GM19035 (cell line): ENCODE measurements around the gene BTBD9.
A peak's percentile ranks its signal among the peaks of the same experiment; 100 is the strongest.
"Not testable (repeated sequence)": the region's sequence is repeated elsewhere in the genome, so short reads cannot be mapped to it uniquely, and the experiment has no call there.

Experiments used
- ATAC-seq: cut with Tn5 transposase; IDR thresholded peaks from one replicate; pipeline ENCODE4 v1.9.1; 2021; ENCODE audit not compliant: unreplicated experiment

The BTBD9 gene

DNA sequence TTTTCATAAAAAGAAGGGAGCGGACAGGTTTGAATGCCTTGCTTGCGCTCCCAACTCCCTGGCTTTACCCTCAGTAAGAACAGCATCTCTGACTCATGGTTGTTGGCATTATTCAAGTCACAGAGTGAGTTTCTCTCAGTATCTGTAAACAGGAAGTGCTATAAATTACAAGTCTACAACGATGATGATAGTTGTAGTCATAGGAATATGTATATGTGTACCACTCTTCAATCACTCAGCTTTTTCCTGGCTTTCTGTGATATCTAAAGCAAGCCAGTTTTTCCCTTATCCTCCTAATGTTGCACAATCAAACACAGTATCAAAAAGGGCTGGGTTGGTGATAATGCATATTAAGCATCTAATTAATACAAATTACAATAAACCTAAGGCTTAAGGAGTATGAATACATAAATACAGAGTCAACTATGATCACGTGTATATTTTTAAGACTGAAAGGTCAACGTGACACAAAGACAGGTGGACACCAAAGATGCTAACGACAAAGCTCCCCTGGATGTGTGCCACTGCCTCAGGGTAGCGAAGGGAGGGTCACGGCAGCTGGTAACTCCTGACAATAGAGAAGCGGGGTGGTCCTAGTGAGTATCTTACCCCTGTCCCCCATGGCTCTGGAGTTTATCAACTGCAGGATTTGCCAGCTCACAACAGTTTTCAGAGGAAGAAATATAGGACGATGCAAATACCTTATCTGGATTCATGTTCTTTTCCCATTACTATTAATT lies 202.8 kb downstream of the BTBD9 start:
- ATAC-seq: no peak

DNA sequence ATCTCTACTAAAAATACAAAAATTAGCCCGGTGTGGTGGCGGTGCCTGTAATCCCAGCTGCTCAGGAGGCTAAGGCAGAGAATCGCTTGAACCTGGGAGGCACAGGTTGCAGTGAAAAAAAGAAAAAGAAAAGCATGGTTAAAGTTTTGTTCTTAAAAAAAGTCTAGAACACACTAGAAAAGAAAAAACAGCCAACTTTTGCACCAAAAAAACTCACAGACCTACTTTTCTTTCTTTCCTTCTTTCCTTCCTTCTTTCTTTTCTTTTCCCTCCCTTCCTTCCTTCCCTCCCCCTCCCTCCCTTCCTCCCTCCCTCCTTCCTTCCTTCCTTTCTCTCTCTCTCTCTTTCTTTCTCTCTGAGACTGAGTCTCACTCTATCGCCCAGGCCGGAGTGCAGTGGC lies 204.4 kb downstream of the BTBD9 start:
- no peak for ATAC-seq

DNA sequence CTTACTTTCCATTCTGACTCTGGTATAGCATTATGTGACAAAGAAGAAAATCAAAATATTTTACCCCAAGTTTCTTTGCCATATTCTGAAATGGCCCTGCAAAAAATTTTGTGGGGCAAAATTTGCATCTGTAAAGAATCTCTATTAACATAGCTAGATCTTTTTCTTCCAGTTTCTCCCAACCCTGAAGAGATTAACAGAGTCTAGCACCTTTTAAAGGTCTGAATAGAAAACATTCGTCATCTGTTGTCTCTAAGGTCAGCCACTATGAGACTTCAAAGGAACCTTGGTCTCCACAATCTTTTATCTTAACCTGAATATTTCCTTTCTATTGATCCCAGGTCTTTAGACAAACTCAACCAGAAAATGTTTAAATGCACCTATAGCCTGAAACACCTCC lies 205.7 kb downstream of the BTBD9 start:
- no peak for ATAC-seq

DNA sequence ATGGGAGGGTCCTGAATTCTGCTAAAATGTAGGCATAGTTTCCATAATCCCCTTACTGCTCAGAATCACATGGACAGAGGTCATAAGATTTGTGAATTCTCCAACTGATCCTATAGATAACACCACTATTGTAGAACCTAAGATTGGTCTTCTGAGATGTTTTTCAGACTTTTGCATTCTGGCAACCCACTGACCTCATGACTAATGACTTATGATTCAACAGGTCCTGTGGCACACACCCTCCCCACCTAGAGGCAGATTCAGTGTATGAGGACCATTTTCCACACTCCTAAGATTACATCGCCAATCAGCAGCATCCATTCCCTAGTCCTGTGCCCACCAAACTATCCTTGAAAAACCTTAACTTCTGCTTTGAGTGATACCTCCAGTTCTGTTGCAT lies 207.2 kb downstream of the BTBD9 start:
- no peak for ATAC-seq

DNA sequence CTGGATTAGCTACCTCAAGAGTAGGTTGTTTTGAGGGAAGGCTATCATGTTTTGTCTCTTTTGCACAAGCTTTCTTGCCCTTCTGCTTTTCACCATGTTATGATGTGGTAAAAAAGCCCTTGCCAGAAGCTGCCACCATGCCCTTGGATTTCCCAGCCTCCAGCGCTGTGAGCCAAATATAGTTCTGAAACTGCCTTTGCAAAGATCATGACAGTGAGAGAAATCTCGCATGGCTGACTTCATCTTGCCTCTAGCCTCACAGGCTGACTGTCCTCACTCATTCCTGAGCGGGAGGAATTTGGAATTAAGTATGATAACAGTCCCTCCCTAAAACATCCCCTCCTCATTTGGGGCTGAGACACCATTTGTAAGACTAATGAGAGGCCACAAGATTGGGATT lies 207.7 kb downstream of the BTBD9 start:
- ATAC-seq: no peak

DNA sequence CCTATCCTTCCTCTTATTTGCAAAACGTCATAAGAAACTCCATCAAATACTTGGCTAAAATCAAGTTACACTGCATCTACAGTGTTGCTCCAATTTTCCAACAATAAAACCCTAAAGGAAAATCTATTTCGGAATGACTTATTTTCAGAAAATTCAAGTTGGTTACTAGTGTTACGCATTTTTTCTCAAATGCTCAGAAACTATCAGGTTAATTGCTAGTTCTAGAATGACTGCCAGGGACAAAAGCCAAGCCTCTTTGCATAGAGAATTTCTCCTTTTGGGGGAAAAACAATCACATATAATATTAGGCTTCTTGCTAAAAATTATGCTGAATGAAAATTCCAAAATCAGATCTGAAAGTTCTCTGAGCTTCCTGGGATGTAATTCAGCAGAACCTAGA lies 210.2 kb downstream of the BTBD9 start:
- no peak for ATAC-seq

DNA sequence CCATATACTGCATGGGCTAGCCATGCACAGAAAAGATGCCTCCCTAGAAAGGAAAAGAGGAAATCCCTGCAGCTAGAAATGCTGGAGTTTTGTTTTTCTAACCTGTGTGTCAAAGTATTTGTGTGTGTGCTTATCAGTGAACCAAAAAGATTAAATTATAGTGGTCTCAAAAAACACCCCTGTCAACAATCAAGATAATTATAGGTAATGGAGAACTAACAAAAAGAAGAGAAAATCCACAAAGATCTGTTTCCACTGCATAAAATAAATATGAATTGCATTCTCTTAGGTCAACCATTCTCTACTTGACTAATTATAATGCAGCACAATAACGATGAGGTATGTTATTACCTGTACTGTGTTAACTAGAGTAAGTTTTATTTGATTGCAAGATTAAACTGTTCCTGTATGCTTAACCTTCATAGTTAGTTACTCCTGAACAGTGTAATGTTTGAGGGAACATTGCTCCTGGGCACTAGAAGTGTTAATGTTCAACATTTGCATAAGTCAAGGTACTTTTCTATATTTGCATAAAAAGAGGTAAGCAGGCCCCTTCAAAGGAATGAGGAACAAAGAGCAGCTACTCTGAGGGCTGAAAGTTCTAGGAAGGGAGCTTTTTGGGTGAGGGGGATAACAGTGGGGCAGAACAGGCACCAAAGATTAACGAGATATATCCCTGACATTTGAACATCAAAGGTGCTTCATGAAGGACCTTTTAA lies 212.1 kb downstream of the BTBD9 start:
- peak; percentile 77 for ATAC-seq

DNA sequence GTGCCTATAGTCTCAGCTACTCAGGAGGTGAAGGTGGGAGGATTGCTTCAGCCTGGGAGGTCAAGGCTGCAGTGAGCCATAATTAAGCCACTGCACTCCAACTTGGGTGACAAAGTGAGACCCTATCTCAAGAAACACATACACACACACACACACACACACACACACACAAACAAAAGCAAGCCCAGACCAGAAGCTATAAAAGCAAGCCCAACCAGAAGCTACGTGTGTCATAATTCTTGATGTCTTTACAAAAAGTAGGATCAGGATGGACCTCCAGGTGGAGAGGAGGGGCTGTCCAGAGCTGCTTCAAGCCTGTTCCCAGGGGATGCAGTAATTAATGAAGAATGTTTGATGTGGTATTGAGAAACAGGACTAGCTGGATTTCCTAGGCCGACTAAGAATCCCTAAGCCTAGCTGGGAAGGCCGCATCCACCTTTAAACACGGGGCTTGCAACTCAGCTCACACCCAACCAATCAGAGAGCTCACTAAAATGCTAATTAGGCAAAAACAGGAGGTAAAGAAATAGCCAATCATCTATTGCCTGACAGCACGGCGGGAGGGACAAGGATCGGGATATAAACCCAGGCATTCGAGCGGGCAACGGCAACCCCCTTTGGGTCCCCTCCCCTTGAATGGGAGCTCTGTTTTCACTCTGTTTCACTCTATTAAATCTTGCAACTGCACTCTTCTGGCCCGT lies 213.8 kb downstream of the BTBD9 start:
- ATAC-seq: not testable (repeated sequence)

DNA sequence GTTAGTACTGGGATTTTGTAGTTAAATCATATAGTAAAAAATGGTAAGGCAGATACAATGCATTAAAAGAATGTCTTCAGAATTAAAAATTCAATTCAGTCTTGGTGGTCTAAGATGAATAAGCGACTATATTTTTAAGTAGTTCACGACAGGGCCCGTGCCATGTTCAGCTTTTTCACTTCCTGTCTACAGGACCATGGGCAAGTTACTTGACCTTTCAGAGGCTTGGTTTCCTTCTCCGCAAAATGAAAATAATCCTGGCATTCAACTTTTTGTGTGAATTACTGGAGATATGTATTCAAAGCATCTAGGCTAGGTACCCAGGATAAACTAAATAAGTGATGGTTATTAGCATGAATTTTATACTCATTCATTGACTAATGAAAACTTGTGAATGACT lies 216.0 kb downstream of the BTBD9 start:
- ATAC-seq: no peak

DNA sequence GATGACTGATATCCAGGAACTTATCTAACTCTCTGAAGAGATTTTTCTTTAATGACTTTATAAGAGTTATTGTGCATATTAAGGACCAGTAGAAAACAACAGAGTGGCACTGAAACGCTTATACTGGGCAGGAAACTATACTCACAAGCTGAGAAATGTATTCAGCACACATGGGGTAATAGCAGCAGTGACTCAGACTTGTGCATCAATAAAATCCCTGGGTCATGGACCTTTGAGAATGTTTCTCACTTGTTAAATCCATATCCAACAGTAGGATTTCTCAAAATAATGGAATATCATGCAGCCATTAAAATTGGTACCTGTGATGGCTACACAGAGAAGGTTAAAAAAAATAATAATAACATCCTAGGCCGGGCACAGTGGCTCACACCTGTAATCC lies 219.5 kb downstream of the BTBD9 start:
- no peak for ATAC-seq

DNA sequence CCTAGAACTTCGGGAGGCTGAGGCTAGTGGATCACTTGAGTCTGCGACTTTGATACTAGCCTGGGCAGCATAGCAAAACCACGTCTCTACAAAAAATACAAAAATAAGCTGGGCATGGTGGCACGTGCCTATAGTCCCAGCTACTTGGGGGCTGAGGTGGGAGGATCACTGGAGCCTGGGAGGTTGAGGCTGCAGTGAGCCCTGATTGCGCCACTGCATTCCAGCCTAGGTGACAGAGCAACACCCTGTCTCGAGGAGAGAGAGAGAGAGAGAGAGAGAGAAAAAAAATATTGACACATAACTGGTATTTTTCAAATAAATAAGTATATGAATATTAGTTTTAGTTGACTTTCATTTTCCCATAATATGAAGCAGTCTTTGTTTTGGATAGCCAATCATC lies 222.2 kb downstream of the BTBD9 start:
- no peak for ATAC-seq

DNA sequence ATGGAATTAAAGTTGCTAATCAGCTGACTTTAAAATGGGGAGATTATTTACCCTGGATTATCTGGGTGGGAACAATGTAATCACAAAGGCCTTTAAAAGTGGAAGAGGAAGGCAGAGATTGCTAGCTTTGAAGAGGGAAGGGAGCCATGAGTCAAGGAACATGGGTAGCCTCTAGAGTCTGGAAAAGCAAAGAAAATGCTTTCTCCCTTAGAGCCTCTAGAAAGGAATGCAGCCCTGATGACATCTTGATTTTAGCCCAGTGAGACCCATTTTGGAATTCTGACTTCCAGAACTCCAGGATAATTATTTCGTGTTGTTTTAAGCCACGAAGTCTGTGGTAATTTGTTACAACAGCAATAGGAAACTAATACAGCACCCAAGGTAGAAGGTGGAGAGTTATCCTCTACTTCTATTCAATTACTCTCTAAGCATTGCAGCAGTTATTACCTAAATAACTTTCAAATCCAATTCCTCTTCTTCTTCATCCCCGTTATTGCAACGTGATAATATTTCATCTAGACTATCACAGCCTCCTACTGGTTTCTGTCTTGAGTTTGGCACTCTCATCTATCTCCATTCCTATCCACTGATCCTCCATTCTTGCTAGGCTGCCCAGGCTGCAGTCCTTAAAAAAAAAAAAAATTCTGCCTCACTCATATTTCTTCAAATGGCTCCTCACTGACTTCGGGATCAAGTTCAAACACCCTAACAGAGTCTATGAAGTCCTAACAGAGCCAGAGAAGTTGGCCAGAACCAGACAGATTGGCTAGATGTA lies 224.3 kb downstream of the BTBD9 start:
- no peak for ATAC-seq

DNA sequence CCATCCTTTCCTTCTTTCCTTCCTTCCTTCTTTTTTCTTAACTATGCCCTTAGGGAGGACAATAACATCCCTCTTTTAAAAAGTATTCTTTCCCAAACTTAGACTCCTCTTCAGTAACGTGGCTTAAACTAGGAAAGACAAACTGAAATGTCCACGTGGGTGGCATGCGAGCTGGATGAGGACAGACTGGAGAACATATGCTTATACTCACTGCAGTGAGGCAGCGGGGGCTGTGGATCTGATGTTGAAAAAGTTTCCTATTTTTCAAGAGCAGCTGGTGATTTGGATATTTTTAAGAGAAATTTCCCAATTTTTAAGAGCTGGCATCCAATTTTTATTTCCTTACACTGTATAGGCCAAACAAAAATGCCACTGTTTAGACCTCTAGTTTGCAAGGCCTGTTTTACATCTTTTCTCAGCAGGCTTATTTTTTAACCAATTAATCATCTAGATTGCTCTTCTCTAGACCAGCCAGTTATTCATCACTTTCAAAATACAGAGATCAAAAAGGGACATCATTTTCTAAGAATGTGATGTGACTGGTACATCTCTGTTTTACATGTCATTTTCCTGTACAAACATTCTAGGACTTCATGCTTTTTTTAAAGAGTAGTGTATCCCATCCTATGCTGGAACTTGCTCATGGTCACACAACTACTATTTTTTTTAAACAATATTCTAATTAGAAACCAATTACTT lies 226.5 kb downstream of the BTBD9 start:
- no peak for ATAC-seq

DNA sequence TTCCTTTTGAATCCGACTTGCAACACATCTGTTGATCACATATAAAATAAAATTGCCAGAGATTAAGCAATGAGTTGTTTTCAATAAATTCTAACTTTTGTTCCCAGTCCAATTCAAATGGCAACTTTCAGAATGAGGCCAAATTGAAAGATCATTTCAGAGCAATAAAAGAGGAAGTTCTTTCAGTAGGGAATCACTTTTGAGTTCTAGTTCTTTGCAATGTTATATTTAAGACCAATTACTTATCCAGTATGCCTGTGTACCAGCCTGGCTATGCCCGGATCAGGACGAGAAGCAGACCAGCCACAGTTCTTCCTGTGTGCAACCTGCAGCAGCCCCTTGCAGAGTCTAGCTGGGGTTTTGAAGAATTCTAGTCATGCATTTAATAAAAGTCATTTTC lies 232.5 kb downstream of the BTBD9 start:
- ATAC-seq: no peak

DNA sequence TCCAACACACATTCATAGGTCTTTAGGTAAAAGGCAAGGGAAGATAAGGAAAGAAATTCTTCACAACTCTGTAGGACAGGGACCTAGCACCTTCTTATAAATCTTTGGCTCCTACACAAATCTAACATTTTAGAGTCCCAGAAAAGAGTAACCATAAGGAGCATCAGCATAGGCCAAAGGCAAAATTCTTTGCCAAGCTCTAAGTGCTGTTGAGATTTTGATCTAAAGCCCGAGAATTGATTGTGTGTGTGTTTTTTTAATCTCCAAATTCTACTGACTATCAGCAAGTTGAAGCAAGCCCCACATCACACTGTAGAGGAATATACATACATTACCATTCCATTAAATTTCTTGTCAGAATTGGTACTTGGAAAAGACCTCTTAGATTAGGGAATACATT lies 233.6 kb downstream of the BTBD9 start:
- ATAC-seq: no peak

DNA sequence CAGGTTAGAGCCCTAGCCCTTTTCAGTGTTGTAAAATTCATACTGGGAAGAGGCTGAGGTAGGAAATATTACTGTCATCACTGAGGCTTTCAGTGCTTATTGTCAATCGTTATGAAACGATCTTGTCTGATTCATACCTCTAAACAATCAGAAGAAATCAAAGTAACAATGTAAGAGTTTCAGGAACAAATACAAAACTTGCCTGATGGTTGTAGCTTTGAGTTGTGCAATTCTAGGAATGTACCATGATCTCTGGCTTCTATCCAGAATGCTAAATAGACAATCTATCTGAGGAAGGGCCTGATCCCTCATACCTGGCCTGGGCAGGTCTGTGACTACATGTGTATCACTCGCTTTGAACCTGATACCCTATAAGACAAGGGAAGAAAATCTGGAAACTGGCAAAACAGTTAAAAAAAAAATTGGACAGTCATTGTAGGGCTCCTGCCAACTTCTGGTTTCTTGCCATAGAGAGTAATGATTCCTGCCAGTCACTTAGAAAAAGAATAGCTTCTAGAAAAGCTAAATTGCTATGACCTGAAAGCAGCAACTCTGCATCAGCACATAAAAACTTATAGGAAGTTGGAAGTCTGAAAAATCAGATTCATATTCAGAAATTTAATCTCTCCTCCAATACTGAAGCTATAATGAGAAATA lies 234.7 kb downstream of the BTBD9 start:
- ATAC-seq: no peak

DNA sequence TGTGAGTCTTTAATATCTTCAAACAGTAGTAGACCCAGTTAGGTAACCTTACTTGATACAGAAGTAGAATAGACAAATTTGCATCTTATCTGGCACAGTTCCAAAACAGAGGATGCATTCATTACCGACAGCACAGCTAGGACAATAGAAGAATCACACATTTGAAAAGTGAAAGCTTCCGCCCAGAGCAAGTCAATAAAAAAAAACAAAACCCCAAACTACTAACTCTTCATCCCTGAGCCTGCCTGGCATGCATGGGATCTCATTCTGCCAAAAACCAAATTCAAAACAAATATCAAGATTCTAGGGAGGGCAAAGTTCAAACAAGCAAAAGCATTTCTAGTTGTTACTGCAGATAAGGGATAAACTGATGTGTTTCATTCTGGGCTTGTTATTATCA lies 235.4 kb downstream of the BTBD9 start:
- ATAC-seq: no peak

DNA sequence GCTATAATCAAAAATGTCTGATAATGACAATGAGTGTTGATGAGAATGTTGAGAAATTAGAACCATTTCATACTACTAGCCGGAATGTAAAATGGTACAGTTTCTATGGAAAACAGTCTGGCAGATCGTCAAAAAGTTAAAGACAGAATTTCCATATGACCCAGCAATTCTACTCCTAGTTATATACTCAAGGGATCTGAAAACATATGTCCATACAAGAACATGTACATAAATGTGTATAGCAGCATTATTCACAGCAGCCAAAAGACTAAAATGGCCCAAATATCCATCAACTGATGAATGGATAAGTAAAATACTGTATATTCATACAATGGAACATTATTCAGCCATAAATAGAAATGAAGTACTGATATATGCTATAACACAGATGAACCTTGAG lies 236.2 kb downstream of the BTBD9 start:
- no peak for ATAC-seq

DNA sequence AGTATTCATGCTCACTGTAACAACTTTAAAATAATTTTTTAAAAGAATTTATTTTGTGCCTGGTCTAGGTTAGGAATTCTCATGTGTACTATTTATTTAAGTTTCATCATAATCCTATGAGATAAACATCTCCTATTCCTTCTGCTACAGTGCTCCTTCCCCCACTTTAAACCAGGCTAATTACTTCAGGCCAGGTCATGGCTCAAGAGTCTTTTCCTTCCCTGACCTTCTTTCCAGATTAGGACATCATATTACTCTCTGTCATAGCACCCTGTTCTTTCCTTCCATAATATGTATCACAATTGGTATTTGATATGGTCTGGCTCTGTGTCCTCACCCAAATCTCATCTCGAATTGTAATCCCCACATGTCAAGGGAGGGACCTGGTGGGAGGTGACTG lies 239.0 kb downstream of the BTBD9 start:
- ATAC-seq: no peak

DNA sequence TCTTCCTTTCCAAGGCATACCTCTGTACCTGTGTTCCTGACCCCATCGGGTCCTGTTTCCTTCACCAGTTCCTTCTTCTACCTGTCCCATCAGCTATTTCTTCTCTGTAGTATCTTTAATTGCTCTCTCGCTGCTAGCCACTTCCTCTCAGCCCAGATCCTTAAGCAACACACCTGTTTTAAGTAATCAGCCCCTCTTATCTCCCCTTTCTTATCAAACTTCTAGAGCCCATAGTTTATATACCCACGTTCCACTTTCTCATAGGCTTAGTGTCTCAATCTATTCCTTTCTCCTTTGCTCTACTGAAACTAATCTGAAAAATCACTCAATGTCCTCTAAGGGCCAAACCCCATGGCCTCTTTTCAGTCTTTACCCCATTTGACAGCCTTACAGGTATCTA lies 239.6 kb downstream of the BTBD9 start:
- ATAC-seq: no peak
